GM19025 (cell line): ENCODE measurements around the gene LMF2.
A peak's percentile ranks its signal among the peaks of the same experiment; 100 is the strongest.
"Not testable (repeated sequence)": the region's sequence is repeated elsewhere in the genome, so short reads cannot be mapped to it uniquely, and the experiment has no call there.

Source experiments
- ATAC-seq: cut with Tn5 transposase; IDR thresholded peaks from one replicate; pipeline ENCODE4 v1.9.1; 2021; ENCODE audit warnings: mild to moderate bottlenecking, low read depth, moderate library complexity; ENCODE audit not compliant: unreplicated experiment

The LMF2 gene, protein sequence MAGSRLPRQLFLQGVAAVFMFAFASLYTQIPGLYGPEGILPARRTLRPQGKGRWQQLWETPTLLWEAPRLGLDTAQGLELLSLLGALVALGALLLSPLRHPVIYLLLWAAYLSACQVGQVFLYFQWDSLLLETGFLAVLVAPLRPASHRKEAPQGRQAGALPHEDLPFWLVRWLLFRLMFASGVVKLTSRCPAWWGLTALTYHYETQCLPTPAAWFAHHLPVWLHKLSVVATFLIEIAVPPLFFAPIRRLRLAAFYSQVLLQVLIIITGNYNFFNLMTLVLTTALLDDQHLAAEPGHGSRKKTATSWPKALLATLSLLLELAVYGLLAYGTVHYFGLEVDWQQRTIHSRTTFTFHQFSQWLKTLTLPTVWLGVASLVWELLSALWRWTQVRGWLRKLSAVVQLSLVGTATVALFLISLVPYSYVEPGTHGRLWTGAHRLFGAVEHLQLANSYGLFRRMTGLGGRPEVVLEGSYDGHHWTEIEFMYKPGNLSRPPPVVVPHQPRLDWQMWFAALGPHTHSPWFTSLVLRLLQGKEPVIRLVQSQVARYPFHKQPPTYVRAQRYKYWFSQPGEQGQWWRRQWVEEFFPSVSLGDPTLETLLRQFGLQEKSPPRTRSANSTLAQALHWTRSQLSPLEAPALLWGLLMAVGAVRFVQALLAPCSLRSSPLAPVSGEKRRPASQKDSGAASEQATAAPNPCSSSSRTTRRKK

DNA sequence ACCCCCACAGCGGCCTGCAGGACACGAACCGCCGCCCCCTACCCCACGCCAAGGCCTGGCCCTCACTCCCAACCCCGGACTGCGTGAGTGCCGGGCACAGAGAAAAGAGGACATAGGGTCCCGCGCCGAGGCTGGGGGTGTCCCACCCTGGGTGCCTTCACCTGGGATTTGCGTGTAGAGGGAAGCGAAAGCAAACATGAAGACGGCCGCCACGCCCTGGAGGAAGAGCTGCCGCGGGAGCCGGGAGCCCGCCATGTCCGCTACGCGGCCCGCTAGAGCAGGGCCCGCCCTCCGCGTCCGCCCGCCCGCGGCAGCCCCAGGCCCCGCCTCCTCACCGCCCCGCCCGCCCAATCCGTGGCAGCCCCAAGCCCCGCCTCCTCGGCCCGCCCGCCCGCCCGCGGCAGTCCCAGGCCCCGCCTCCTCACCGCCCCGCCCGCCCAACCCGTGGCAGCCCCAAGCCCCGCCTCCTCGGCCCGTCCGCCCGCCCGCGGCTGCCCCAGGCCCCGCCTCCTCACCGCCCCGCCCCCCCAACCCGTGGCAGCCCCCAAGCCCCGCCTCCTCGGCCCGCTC, at the start of gene LMF2:
Gene LMF2 (minus strand): TSS at position 282 of the 570 bp plus-strand sequence. CDS start 27 bp downstream, at position 255.
- peak; percentile 59 for ATAC-seq

DNA sequence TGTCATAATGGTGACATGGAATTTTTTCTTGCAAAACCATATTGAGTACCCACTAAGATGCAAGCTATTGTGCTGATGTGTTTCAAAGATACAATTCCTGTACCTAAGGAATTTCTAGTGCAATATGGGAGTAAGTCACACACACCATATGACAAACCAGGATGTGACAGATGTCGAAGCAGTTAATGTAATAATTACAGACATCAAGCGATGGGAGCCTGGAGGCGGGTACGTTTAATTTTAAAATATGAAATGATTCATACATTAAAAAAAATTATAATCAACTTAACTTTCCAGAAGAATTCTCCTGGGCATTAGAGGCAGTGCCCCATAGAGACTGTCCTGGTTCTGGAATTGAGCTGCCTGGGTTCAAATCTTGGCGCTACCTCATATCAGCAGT, 49.2 kb upstream of the LMF2 start:
- no peak for ATAC-seq

DNA sequence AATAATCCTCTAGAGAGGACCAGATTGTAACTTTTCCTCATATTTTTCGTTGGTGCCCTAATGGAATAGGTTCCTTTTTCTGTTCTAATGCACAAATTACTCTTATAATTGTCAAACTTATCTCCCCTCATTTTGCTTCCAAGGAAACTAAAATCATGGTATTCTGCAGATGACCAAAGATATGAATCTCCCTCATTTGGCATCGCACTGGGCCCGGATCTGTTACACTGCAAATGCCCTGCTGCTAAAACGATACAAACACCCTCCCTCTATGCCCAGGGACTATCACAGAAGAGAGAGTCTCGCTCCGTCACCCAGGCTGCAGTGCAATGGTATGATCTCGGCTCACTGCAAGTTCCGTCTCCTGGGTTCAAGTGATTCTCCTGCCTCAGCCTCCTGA, 45.8 kb upstream of the LMF2 start:
- no peak for ATAC-seq

DNA sequence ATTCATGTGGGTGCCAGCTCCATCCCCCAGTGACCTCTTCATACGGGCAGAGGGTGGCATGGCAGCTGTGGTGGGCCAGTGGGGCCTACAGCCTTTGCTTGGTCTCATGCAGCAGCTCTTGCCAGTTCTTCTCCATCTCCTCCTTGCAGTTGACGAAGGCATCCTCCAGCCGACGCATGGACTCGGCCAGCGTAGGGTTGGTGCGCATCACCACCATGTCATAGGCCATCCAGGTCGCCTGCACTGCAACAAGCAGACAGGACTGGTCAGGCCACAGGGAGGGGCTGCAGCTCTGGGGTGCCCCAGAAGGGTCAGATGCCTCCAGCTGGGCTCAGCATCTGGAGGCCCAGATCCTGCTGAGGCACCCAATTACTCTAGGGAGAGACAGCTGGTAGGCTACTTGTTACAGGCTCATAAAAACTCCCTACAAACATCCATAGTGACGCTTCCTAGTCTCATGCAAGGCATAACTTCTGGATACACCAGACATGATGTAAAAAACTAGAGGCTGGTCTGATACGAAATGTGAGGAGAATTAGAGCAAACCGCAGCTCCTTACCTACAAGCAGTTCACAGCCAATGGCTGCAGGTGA, 43.8 kb upstream of the LMF2 start:
- ATAC-seq = no peak

DNA sequence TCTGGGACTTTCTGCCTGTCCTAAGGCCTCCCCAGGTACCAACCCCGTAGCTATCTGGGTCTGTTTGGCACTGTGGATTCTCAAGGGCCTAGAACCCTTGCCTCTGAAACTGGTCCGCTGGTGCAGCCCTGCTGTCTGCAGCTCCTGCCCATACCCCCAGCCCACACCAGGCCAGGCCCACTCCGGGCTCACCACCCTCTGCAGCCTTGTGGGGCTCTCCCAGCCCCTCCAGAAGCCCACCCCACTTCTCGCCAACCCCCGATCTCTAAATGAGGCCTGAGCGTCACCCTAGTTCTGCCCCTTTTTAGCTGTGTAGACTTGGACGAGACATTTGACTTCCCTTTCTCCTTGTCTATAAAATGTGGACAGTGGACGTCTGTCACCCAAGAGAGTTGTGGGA, 42.9 kb upstream of the LMF2 start:
- ATAC-seq = no peak

DNA sequence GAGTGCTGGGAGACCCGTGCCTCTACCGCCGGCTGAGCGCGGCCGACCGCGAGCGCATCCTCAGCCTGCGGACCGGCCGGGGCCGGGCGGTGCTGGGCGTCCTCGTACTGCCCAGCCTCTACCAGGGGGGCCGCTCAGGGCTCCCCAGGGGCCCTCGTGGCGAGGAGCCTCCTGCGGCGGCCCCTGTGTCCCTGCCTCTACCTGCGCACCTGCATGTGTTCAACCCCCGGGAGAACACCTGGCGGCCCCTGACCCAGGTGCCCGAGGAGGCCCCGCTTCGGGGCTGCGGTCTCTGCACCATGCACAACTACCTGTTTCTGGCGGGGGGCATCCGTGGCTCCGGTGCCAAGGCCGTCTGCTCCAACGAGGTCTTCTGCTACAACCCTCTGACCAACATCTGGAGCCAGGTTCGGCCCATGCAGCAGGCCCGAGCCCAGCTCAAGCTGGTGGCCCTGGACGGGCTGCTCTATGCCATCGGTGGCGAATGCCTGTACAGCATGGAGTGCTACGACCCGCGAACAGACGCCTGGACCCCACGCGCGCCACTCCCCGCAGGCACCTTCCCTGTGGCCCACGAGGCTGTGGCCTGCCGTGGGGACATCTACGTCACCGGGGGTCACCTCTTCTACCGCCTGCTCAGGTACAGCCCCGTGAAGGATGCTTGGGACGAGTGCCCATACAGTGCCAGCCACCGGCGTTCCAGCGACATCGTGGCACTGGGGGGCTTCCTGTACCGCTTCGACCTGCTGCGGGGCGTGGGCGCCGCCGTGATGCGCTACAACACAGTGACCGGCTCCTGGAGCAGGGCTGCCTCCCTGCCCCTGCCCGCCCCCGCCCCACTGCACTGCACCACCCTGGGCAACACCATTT, 41.7 kb upstream of the LMF2 start:
- ATAC-seq = no peak

DNA sequence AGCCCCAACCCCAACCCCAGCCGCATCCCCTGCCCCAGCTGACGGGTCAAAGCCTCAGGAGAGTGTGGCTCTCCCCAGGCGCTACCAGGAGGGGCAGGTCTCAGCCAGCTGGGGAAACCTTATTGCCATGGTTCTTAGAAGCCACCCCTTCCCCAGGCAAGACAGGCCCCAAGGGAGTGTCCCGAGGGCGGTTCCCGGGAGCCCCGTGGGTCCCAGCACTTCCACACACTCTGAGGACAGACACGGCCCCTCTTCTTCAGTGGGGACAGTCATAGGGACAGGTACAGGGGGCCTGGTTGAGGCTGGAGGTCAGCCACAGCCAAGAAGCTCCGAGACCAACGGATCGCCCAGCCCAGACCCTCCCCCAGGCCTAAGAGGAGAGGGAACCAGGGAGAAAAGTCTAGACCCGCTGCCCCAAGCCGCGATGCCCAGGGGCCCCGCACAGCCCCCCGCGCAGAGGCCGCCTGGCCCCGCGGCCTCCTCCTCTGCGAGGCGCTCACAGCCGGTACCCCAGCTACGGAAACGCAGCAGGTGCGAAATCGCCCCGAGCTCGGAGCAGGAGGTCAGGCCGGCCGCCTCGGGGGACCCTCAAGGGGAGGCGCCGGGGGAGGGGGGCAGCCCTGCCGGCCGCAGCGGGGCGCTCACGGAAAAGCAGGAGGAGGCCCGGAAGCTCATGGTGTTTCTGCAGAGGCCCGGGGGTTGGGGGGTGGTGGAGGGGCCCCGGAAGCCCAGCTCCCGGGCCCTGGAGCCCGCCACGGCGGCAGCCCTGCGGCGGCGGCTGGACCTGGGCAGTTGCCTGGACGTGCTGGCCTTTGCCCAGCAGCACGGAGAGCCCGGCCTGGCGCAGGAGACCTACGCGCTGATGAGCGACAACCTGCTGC, 40.8 kb upstream of the LMF2 start:
- no peak for ATAC-seq

DNA sequence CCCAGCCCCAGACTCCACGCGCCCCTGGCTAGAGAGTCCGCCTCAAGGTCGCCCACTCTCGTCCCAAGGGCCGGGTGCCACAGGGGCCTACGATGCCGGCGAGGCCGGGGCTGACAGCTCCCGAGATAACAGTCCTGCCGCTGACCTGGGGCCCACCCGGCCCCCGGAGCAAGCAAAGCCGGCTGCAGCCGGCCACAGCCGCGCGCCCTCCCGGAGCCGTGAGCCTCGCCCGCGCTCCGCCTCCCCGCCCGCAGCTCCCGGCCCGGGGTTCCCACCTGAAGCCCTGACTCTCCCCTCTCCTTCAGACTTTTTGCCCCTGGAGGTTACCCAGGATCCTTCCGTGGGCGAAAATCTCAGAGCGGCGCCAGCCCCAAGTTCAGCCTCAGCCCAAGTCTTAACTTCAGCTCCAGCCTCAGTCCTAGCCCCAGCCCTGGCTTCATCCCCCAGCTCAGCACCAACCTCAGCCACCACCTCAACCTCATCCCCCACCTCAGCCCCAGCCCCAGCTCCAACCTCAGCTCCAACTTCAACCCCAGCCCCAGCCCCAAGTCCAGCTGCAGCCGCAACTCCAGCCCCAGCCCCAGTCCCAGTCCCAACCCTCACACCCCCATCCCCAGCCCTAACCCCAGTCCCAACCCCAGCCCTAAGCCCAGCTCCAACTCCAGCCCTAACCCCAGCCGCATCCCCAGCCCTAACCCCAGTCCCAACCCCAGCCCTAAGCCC, 39.9 kb upstream of the LMF2 start:
- ATAC-seq = no peak

DNA sequence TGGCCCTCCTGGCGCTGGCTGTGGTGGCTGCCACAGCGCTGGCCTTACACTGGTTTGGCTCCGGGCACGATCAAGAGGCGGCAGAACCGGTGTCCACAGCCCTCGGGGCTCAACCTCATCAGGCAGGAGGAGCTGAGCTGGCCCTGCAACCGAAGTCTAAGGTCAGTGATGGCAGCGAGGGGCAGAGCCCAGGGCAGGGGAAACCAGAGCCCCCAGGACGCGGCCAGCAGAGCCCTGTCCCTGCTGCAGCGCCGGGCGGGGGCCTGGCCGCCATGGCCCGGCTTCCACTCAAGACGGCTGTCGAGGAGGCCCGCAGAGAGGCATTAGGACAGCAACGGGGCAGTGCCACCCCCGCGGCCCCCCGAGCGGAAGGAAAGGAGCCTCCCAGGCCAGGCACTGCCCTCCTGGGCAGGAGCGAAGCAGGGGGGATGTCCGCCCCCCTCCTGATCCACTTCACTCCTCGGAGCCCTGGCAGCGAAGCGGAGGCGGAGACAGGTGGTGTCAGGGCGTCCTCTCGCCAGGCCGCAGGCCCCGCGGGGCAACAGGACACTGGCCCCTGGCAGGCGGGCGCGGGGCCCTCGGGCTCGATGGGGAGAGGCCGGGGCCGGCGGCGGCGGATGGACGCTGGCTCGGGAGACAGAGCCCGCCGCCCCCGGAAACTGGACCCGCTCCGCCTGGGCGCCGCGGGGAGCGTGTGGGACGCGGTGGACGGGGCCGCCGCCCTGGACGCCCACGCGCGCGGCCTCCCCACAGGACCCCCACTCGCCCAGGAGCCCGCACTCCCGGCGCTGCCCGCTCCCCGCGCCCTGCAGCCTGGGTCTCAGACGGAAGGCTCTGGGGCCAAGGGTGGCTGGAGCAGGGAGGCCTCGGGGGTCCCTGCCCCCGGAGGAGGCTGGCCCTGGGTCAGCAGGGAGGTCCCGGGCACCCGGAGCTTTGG, 39.1 kb upstream of the LMF2 start:
- no peak for ATAC-seq

DNA sequence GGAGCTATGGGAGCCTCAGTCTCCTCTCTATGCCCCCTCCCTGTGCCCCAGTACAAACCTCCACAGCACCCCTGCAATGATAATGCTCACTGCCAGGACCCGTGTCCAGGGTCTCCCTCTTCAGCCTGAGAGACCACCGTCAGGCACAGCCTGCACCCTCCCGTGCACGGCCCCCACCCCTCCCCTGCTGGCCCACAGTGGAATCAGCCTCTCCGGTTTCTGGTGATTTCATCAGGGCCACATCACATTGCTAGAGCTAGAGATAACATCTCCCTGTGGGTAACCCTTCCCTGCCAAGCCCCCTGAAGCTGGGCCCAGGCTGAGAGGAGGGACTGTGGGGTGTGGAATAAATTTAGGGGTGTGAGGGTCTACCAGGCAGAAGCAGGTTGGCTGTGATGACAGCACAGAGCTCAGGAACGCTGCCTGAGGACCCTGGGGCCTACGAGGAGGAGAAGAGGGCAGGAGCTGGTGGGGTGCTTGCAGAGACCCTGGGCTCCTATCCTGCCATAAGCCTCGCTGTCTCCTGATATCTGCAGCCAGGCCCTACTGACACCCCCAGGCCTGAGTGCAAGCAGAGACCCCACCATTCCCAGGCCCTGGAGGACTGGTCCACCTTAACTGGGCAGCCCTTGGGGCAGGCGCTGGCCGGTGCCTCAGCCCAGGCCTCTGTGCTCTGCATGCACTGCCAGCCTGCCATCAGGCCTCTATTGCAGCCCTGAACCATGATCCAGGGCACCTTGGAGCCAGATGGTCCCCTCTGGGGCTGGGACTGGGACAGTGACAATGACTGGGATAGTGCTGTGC, 38.2 kb upstream of the LMF2 start, which contains the start of gene KLHDC7B:
Gene KLHDC7B (plus strand): TSS at position 378 of the 804 bp plus-strand sequence. CDS start 345 bp downstream, at position 723.
- no peak for ATAC-seq

DNA sequence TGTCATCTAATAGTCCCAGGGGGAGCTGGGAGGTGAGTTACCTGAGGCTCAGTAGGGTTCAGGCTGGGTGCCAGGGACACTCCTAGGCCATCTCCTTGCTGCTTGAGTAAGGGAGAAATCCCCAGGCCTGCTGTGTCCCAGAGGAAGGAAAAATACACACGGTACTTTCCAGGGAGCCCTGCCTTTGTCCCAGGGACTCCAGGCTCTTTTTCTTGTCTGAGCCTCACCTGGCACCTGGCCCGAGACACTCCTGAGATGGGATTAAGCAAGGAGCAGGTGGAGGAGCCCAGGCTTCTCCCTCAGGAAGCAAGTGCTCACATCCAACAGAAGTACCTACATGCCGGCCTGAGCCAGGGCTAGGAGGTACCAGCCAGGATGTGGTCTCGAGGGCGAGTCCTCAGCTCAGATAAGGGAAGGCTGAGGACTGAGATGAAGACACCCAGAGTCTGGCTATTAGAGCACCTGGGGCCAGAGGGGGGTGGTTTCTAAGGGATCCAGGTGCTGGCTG, 37.3 kb upstream of the LMF2 start:
- ATAC-seq = no peak

DNA sequence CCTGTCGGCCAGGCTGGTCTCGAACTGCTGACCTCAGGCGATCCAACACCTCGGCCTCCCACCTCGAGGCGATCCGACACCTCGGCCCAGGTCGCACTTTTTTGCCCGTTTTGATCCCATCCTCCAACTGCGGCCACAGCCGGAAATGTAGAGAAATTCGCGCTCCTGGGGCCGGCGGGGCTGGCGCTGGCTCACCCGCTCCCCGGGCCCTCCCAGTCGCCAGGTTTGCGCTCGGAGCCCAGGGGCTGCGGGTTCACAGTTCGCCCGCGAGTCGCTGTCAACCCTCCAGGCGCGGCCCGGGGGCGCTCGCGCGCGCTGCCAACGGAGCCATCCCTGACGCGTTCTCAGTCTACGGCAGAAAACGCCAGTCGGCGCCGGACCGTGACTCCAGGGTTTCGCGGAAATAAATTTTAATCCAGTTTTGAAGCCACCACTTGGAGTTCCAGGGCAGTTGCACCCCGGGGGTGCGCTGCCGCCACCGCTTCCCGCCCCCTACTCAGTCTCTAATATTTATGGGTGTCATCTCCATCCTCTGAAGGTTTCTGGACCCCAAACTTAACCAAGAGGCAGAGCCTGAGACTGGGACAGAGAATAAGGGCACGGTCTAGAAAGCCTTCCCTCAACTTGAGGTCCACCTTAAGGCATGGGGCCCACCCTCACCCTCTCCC, 36.7 kb upstream of the LMF2 start:
- ATAC-seq = no peak

DNA sequence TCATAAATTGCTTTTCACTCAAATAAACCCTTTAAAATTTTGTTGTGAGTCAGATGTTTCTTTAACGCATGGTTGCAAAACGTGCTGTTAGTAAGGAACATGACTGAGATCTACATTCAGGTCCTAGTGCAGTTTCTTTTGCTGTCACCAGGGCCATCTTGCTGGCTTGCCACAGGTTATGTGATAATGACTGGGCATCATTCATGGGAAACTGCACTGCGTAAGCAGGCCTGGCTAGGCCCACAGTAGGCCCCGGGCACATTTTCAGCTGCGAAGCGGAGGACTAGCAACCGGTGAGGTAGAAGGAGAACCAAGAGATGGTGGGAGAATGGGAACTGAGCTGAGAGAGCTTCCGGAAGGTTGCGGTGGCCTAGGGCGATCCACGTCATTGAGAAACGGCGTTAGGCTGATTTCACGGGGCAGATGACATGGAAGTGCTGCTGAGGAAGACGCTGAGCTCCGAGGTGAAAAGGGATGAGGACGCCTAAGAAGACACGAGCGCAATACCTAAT, 35.0 kb upstream of the LMF2 start:
- ATAC-seq = peak; percentile 29

DNA sequence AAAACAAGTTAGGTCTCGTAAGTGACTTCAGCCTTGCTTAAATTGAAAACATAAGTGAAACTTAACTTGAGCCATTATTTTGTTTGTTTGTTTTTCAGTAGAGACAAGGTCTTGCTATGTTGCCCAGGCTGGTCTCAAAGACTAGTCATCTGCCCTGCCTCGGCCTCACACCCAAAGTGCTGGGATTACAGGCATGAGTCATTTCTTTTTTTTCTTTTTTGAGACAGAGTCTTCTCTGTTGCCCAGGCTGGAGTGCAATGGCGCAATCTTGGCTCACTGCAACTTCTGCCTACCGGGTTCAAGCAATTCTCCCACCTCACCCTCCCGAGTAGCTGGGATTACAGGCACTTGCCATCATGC, 34.1 kb upstream of the LMF2 start:
- not testable (repeated sequence) for ATAC-seq

DNA sequence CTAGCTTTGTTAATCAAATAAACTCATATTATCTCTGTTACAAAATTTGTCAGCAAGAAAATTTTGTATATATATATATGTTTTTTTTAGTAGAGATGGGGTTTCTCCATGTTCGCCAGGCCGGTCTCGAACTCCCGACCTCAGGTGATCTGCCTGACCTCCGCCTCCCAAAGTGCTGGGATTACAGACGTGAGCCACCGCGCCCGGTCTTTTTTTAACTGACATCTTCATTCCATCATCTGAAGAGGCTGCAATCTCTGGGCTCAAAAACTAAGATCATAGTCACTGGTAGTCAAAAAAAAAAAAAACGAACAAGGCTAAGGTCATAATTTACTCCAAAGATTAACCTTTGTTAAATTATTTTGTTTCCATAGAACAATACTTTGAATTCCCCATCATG, 32.9 kb upstream of the LMF2 start:
- no peak for ATAC-seq

DNA sequence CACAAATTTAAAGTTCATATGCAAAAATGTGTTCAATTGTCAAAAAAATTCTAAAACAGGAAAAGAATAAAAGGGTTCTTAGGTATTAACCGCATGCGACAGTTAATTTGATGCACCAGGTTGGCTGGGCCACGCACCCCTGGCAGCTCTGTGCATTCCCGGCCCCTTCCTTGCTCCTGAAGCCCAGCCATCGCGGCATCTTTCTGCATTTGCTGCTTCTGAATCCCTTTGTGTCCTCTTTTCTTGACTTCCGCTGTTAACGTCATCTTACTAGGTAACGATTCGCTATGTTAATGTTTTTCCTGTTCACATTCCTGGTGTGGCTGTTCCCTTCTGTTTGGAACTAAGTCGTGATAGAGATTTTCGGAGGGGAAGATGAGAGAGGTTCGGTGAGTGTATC, 30.3 kb upstream of the LMF2 start:
- ATAC-seq = no peak
